Glomerular visceral epithelial cell (primary cell): ENCODE data around the gene EBLN2.
"Not testable (repeated sequence)": the region's sequence is repeated elsewhere in the genome, so short reads cannot be mapped to it uniquely, and the experiment has no call there.

ENCODE experiments used
- DNase-seq: peaks from one replicate; pipeline ENCODE4 v3.0.0-alpha.2; 2016; ENCODE audit errors: extremely low spot score

EBLN2 gene

DNA sequence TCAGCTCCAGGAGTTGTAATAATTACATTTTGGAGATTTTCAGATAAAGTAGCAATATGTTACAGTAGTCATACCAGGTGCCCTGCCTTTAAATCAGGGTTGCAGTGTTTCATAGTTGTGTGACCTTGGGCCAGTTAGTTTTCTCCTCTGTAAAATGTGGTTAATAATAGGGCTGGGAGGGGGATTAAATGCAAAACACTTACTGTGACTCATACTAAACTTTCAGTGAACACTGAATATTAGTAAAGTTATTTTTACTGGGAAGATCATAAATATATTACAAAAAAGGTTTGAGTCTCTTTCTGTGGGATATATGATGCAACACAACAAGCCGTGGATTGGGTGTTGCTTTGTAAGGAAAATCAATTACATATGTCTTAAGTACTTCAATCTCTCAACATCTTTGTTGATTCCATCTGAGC lies 1.1 kb upstream of the EBLN2 start:
- no peak for DNase-seq

DNA sequence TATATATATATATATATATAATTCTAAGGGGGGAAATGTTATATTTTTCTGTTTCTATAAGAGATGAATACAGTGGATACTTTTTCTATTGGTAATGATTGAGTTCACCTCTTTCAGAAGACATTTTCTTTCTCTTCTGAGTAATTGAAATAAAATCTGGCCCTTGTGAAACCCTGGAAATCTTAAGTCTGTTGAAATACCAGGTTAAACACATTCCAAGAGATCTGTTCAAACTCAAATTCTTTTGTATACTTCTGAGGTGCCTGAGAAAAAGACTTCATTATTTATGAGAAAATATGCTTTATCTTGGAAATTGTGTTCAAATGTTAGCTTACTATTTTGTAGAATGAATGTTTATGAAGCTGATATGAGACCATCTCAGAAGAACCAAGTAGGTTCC lies 4.8 kb downstream of the EBLN2 start:
- DNase-seq: not testable (repeated sequence)

DNA sequence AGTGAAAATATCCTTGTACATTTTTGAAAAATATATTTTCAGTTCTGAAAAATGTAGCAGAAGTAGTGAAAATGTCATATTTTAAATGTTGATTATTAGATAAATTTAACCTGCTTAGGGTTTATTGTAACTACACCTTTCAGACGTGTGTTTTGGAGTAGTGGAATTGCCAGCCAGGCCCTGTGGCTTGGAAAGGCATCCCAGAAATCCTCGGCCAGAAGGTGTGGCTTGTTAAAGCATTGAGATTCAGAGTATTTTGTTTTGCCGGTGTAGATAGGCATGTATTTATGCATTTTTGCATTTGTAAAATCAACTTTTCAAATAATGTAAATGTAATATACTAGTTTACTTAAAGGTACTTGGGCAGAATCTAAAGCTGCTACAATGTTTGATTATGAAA lies 7.0 kb downstream of the EBLN2 start:
- DNase-seq: no peak

DNA sequence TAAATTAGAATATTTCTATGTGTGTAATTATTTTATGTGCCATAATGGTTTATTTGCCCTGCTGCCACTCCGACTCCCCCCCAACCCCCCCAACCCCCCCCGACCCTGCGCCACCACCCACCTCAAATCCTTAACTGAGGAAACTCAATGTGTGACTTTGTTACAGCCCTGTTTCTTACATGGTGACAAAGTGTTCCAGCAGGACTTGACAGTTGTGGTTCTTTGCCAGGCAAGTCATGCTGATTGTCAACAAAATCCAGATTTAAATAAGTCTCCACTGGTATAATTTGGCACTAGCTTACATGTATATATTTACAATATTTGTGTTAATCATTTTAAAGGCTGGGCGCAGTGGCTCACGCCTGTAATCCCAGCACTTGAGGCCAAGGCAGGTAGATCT lies 7.7 kb downstream of the EBLN2 start:
- DNase-seq: no peak

DNA sequence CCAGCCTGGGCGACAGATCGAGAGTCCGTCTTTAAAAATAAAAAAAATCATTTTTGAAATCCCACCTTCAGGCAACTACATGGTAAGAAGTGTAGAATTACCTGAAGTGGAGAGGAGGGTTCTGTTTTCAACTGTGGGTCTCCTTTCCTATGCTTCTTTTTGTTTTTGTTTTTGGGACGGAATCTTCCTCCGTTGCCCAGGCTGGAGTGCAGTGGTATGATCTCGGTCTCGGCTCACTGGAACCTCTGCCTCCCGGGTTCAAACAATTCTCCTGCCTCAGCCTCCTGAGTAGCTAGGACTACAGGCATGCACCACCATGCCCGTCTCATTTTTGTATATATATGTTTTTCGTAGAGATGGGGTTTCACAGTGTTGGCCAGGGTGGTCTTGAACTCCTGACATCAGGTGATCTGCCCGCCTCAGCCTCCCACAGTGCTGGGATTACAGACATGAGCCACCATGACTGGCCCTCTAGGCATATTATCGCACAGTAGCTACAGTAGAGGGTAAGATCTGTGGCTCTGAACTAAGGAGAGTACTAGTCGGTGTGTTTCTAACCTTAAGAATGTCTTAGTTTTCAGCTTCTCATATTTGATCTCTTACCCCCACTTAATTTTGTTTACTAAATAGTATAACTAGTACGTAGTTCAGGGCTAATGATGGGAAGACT lies 8.5 kb downstream of the EBLN2 start:
- no peak for DNase-seq

DNA sequence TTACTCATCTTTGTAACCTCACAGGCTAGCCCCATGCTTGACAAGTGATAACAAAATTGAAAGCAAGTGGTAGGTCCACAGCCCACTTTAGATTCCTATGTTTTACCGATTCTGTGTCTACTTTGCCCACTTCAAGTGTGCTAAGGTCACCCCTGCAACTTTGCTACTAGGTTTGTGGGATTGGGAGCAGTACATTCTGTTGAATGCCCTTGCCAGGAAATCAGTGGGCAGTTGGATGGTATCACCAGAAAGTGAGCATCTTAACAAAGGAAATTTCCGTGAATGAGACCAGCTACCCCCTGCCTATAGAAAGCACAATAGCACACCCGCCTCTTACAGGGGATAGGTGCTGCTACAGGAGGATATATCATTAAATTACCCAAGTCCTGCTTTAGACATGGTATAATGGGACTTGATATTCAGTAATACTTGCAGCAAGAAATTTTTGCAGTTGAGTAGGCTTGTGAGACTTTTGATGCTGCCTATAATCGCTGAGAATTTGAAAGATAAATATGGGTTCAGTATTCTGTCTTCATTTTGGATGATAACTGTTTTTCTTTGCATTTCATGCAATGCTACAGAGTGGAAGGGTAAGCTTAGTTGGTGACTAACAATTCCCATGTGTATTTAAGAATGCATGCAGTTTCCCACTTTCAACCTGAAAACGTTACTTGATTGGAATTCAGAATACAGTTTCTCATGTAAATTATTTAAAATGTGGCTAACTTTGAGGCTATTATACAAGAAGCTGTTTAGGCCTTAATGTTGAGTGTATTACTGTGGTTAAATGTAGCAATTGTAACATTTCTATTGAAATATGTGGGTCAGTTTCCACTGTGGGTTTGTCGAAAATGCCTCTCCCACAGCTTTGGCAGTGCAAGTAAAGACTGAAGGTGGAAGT lies 9.5 kb downstream of the EBLN2 start:
- DNase-seq: no peak

DNA sequence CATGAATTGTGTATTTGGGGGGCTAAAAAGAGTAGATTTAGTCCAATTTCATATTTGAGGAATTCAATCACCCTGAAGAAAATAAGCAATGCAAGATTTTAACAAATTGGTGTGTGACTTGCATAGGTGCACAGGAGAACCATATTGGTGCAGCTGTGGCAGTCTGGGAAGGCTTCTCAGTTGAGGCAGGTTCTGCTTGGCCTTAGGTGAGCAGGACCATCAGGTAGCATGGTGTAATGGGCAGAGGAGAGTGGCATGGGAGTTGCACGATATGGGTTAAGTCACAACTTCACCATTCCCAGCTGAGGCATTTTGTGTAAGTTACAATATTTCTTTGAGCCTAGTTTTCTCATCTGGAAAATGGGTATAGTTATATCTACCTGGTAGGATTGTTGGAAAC lies 10.5 kb downstream of the EBLN2 start:
- DNase-seq: no peak

DNA sequence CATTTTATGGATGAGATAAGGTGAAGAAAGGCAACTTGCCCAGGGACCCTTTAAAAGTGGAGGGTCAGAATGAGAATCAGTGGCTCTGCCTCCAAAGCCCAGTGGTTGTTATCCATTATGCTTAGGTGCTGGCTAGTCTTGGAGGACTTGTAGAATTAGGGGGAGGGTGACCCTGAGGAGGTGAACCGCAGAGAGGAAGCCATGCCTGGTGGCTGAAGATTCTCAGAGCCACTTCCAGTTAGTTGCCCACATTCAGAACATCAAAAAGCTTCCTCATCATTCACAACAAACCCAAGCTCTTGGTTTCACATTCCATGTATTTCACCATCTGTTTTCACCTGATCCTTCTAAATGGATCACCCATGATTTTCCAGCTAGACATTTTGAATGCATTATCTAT lies 11.2 kb downstream of the EBLN2 start:
- no peak for DNase-seq

DNA sequence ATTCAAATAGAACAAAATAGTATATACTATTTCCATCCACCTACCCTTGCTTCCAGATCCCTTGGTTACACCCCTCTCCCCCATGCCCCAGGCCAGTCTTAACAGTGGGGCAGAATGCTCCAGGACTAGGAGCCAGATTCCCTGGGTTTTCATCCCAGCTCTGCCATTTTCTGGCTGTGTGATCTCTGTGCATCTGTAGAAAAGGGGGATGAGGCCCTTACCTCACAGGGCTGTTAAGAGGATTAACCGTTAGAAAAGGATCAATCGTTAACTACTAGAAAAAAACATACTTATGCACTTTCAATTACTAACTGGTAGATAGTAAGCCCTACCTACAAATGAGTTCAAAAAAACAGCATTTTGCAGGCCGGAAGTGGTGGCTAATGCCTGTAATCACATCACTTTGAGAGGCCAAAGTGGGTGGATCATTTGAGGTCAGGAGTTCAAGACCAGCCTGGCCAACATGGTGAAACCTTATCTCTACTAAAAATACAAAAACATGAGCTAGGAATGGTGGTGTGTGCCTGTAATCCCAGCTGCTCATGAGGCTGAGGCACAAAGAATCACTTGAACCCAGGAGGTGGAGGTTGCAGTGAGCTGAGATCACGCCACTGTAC lies 11.7 kb downstream of the EBLN2 start:
- no peak for DNase-seq

DNA sequence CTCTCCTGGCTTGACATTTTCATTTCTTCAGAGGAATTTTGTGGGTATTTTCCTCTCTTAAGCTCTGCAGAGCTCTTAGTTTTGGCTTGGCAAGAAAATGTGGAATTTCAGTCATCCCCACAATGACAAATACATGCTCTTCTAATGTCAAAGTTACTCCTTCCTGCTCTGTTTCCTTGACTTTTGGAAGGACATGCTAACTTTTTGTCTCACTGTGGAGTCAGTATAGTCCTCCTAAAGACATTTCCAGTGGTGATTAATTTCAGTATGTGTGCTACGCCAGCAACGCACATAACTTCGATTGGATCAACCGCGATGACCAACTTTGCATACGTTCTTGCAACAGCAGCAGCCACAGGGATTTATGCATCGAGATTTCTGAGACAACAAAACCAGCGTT lies 13.3 kb downstream of the EBLN2 start:
- no peak for DNase-seq

DNA sequence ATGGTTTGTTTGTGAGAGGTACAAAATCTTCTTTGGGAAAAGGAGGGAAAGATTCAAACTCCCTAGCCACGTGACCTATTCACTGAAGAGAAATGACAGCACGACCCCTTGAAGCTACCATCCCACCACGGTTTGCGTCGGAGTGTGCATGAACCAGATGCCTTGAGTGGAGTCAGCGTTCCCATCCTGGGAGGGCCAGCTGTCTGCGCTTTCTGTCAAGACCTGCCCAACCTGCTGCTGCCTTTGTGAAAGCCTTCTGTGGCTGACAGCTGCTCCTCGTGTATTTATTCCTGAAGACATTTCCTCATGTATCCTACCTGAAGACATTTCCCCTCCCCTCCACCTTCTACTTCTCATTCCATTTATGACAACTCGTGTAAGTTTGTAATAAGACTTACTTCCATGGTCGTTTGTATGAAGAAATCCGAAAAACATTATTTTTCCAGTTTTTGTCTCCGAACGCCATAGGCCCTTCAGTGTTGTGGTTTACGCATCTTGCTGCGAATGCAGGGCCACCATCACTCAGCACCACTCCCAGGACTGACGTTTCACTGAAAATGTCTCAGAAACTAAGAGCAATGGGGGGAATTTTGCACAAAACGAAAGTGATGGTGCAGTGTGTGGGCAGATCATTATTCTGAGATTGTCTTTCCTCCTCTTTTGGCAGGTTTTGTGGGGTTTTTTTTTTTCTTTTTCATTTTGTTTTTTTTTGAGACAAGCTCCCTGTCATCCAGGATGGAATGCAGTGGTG lies 18.9 kb downstream of the EBLN2 start:
- no peak for DNase-seq

DNA sequence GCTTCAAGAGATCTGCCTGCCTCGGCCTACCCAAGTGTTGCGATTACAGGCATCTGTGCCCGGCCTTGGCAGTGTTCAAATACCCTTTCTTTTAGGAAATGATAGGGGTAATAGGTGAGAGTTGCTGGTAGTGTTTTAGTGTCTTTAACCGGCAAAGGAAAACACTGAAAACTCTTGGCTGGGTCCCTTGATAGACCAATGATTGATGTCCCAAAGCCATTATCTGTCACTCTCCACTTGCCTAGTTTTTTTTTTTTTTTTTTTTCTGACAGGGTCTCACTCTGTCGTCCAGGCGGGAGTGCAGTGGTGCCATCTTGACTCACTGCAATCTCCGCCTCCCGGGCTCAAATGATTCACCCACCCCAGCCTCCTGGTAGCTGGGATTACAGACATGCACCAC lies 19.7 kb downstream of the EBLN2 start:
- no peak for DNase-seq

DNA sequence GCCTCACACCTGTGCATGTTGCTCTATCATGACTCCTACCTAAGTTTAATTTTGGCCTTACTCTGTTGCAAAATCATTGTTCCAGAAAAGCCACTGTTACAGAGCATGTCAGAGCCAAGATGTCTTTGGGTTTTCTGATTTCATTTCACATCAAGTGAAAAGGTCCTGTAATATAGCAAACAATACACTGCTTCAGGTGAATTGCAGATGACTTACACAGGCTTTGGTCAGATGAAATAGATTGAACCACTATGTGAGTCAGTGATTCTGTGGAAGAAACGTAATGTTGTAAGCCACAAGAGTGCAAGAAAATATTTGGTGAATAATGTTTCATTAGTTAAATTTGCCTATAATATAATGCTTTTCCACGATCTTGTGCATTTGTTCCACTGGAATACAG lies 22.7 kb downstream of the EBLN2 start:
- no peak for DNase-seq

DNA sequence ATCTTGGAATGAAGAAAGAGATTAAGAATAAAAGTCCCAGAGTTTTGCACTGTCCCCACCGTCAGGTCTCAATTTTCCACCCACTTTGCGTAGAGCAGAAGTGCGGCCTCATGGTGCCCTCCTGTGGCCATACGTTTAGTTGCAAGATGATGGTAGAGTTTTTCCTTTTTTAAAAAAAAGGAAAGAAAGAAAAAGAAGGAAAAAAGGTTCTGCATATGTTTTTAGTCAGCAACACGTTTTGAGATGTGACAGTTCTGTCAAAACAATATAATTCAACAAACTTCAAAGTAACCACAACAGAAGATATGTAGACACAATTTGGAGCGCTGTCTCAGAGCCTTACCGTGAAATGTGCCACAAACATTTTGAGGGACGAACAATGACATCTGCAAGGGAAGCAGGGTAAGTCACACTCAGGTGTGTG lies 24.6 kb downstream of the EBLN2 start:
- DNase-seq: peak; percentile 53

DNA sequence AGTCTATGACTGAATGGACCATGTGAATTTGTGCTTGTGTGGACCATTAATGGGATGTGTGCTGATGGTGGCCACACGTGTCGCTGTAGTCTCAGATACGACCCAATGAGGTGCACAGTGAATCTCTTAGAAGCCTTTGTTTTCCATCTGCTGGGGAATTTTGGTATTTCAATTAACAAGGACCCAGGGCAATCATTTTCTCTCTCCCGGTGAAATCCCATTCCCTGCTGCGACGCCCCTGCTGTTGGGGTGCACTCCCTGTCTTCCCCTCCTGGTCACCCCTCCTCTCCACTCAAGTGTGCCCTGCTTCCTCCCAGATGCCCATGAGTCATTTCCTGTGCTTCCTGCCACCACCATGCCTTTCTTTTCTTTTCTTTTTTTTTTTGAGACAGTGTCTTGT lies 32.7 kb downstream of the EBLN2 start:
- peak; percentile 36 for DNase-seq

DNA sequence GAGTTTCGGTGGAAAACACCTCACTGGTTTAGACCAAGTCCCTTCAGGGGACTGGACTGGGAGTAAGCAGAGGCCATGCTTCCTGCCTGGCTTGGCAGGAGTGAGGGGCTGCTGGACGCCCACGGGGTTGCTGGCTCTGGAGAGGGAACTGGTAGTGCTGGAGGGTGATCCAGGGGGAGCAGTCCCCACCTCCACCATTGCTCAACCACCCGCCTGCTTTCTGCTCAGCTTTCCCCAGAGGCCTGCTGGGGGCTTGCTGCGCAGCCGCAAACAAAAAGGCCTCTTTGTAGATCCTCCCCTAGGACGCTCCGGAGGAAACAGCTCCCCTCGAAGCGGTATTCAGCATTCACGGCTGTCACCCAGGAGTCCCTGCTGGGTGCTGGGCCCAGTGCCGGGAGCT lies 33.5 kb downstream of the EBLN2 start:
- DNase-seq: no peak

DNA sequence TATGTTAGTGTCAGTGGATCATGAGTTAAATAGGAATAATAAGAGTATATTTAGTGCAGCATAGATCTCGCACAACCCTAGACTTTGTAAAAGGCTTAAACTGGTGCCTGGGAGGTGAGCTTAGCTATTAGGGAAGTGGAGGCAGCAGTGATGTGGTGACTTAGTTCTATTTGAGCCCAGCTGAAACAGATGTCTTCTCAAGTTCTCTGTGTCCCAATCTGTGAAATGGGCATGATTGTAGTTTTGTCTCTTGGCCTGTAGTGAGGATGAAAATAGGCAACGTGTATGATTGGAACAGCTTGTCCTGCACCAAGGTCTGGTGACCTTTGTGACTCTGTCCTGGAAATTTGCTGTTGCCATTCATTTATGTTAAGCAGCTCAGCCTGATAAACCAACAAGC lies 34.7 kb downstream of the EBLN2 start:
- no peak for DNase-seq

DNA sequence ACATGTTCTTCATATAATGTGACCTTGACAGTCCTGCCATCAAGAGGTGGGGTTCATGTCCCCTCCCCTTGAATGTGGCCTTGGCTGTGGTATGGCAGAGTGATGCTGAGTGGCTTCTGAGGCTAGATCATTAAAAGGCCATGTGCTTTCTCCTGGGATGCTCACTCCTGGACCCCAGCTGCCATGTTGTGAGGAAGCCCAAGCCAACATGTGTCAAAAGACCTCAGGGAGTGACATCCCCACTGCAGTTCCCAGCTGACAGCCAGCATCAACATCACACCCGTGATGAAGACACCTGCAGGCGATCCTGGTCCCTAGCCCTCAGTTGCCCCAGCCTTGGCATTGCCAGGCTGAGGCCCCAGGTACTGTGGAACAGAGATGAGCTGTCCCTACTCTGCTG lies 36.6 kb downstream of the EBLN2 start:
- no peak for DNase-seq

DNA sequence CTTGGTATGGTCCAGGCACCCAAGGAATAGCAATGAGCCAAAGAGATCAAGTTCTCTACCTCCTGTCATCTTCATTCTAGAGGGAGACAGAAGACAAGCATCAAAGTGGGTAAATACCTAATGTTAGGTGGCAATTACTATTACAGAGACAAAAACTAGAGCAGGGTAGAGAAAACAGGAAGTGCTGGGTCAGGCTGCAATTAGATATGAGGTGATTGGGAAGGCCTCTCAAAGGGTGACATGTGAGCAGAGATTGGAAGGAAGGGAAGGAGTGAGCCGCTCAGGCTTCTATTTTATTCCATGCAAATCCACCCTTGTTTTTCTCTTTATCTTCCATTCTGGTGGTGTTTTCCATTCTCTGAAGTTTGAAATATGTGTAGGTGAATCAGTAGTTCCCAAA lies 37.4 kb downstream of the EBLN2 start:
- no peak for DNase-seq

DNA sequence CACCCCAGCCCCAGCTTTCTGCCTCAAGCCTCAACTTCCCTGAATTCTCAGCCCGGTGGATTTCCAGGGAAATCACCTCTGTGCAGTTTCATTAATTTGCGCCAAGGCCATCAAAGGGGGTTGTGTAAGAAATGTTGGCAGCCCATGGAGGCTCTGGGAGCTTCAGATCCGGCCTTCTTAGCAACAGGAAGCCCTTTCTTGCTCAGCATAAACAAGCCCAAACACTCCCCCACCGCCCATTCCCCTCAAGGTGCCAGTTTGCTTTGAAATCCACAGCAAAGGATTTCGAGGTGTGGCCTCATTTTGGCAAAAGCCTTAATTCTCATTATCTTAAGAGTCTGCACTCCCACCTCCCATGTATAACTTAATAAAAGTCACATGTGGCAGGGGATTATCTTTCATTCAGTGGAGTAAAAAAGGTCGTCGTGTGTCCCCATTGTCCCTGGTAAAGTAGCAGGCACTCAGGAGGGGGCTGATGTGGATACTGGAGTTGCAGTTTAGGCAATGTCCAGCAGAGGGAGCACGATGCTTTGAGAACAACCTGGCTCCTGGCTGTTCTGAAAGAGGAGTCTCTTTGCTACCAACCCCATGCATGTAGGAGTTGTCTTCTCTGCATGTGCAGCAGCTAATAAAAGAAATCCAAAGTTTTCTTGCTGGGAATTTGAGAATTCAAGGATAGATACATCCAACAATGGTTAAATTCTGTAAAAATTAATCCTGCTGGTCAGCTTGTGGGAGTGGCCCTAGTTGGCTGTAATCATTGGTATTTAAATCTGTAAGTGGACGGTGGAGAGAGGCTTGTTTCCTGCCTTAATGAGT lies 39.5 kb downstream of the EBLN2 start:
- DNase-seq: peak; percentile 74

DNA sequence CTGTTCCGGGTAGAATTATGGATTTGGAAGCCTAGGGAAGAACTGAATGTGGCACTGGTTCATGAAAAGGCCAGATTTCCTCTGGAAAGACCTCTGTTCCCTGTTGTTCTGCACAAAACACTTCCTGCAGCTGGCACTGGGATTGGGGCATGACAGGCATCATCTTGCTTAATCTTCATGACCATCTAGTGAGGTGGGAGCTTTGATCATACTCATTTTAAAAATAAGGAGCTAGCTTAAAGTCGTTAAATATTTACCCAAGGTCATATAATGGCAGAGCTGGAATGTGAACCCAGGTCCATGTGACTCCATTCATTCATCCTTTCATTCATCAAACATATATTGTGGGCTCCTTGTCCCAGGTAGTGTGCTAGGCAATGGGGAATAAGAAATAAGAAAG lies 40.4 kb downstream of the EBLN2 start:
- DNase-seq: no peak
